D721Med (cell line): Measurements from ENCODE around the gene TSKS.

ENCODE experiments used
- DNase-seq: peaks from one replicate; pipeline ENCODE4 v3.0.0; 2011; ENCODE audit warnings: low spot score; ENCODE audit not compliant: insufficient read length
- FAIRE-seq: peaks from 2 replicates; lab custom pipeline; 2011; peaks lifted over from hg19 to GRCh38; lab: Jason Lieb, UNC
- TF ChIP-seq, protein P1 (sequence below): IDR thresholded peaks from 2 replicates; pipeline ENCODE4 v1.5.1; 2012; ENCODE audit warnings: mild to moderate bottlenecking, control low read depth; ENCODE audit not compliant: insufficient read depth; ENCODE audit errors: missing control alignments

TSKS gene

DNA sequence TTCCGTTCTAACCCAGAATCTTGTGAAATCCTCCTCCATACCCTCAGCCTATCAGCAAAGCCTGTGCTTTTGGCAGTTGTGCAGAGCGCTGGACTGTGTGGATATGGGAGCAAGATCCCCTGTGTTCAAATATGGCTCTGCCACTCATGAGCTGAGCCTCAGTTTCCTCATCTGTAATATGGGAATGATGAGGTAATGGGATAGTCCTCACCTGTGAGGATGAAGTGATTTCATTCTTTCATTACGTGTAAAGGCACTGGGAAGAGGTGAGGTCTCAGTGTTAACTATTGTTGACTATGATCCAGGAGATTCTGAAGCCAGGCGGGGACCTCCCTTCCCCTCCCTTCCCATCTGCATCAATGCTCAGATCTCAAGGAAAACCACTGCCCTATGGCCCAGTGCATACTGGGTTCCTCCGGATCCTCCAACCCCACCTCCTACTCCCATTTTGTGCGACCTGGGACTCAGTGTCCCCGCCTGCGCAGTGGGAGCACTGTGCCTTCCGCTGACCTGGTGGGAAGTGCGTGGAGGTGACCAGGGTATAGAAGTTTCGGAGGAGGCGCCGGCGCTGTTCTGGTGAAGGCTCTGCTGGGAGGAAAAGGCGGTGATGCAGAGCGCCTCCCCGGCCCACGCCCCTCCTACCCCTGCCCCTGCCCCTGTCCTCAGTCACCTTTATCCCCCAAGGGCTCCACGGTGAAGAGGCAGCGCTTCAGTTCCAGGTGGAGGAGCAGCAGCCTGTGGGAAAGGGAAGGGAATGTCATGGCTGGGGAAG is 45.0 kb upstream of the TSKS start:
- FAIRE-seq (no peak), DNase-seq (no peak)
- TF ChIP-seq, protein P1, sequence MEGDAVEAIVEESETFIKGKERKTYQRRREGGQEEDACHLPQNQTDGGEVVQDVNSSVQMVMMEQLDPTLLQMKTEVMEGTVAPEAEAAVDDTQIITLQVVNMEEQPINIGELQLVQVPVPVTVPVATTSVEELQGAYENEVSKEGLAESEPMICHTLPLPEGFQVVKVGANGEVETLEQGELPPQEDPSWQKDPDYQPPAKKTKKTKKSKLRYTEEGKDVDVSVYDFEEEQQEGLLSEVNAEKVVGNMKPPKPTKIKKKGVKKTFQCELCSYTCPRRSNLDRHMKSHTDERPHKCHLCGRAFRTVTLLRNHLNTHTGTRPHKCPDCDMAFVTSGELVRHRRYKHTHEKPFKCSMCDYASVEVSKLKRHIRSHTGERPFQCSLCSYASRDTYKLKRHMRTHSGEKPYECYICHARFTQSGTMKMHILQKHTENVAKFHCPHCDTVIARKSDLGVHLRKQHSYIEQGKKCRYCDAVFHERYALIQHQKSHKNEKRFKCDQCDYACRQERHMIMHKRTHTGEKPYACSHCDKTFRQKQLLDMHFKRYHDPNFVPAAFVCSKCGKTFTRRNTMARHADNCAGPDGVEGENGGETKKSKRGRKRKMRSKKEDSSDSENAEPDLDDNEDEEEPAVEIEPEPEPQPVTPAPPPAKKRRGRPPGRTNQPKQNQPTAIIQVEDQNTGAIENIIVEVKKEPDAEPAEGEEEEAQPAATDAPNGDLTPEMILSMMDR, result no peak

DNA sequence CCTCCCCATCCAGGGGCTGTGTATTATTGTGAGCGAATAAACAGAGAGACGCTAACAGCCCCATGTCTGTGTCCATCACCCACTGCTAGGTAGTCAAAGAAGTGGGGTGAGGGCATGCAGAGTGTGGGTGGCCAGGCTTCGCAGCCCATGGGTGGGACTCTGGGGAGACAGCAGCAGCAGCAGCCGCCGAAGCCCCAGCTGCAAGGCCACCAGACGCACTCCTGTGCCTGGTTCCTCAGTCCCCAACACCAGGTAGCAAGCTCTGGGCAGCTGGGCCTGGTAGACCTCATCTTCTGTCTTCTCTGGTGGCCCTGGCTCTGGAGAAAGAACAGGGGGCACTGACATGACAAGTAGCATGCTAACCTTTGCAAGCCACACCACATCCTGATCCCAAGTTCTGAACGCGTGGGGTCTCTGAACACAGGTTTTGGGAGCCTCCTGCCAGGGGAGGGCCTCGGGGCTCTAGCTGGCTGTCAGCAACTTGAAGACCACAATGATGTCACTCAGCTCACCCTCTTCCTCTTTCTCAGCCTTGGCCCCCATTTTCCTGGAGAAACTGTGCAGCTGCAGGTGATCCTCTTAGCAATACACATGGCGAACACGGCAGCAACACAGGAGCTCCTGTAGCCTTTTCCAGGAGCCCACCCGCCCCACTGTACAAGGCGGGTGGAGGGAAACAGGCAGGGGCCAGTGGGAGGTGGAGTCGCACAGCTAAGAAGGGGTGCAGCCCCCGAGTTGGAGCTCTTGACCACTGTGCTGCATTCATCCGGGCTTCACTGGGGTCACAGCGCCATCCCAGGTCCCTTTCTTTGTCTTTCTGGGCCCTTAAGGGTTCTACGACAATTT is 44.2 kb upstream of the TSKS start:
- FAIRE-seq, result no peak
- no peak for DNase-seq
- TF ChIP-seq, protein P1, result no peak

DNA sequence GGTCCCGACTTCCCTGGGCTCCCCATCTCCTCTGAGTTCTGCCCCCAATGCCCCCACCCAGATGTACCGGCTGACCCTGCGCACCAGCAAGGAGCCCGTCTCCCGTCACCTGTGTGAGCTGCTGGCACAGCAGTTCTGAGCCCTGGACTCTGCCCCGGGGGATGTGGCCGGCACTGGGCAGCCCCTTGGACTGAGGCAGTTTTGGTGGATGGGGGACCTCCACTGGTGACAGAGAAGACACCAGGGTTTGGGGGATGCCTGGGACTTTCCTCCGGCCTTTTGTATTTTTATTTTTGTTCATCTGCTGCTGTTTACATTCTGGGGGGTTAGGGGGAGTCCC is 43.5 kb upstream of the TSKS start:
- TF ChIP-seq, protein P1, result no peak
- FAIRE-seq (no peak), DNase-seq (no peak)

DNA sequence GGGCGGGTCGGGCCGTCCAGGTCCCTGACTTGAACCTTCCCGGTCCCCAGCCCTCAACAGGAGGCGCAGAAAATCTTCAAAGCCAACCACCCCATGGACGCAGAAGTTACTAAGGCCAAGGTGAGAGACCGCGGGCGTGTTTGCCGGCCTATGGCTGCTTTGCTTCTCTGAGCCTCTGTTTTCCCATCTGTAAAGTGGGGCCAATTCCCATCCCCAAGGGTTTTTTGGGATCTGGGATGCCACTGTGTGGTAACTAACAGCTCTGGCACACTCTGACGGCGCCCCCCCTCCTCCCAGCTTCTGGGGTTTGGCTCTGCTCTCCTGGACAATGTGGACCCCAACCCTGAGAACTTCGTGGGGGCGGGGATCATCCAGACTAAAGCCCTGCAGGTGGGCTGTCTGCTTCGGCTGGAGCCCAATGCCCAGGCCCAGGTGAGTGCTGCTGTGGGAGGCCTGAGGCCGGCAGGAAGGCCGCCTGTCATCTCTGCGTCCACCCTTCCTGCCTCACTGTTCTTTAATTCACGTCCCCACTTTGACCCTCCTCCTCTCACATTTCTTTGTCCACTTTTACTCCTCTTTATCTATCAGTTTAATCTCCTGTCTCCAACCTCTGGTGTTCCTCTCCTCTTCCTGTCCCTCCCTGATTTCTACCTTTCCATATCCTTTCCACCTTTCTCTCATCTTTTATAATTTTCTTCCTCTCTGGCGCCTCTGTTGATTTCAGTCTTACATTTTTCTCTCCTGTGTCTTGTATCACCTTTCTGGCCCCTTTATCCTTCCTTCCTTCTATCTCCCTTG is 42.9 kb upstream of the TSKS start:
- no peak for FAIRE-seq
- TF ChIP-seq, protein P1, result no peak
- DNase-seq, result no peak

DNA sequence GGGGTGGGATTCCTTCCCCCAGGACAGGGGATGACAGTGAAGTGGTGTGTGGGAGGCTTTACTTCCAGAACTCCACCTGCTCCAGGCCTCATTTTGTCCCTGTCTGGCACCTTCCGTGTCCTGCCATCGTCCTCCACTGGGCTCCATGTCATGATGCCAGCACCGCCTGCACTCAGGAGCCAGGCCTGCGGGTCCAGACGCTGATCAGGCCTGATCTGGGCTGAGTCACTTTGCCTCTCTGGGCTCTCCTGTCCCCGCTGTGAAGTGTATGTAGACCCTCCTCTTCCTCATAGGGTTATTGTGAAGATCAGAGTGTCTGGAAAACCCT is 40.4 kb upstream of the TSKS start:
- FAIRE-seq, result no peak

DNA sequence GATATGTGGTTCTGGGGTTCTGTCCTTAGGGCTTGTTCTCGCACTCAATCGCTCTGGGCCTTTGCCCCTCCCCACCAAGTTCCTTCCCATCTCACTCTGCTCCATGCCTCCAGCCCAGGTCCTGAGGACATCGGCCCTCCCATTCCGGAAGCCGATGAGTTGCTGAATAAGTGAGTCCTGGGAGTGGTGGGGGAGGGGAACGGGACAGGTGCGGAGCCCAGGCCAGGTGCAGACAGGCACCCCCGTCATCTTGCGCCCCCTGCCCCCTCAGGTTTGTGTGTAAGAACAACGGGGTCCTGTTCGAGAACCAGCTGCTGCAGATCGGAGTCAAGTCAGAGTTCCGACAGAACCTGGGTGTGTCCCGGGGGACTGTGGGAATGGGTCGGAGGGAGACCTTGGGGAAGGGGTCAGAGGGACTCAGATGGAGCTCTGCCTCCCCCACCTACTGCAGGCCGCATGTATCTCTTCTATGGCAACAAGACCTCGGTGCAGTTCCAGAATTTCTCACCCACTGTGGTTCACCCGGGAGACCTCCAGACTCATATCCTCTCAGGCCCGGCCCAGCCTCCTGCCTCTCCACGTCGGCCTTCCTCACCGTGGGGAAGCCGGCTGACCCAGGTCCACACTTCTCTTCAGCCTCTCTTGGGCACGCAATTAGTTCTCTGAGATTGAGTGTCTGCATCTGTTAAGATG is 39.9 kb upstream of the TSKS start:
- DNase-seq, result no peak
- FAIRE-seq, result no peak
- TF ChIP-seq, protein P1, result no peak

More for the DNA sequence above, 40.4 kb upstream of the TSKS start:
- DNase-seq, result no peak
- TF ChIP-seq, protein P1, result no peak
